ENCODE results near the gene MYO9A.

The MYO9A gene

DNA sequence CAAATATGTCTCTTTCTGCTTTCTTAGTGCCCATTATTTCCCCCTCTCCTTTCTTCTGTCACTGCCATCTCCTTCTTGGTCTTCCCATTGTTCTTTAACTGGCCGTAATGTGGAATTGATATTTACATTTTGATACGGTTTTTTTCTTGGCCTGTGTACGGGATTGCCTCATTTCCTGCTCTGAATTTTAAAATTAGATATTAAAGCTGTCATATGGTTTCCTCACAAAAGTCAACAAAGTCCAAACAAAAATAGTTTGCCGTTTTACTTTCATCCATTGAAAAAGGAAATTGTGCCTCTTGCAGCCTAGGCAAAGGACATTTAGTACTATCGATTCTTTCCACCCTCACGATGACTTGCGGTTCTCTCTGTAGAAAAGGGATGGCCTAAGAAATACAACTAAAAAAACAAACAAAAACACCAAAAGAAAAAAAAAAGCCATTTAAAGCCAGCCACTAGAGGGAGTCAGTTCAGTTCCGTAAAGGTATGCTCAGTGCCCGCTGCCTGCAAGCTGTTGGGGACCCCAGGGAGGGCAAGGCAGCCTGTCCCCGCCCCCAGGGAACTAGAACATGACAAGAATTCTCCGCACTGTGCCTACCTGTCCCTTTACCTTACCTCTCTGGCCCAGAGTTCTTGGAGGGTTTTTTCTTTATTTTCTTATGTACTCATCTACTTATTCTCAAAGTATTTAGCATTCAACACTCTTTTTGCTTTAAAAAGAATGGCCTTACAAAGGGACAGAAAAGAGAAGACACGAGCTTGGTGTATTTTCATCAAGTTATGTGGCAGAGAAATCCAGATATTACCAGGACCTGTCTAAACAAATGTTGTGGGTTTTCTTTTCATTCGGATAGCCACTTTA is 337.6 kb downstream of the MYO9A start:
- H3K27ac ChIP-seq (ENCODE audit: low read depth, low read length): no peak overlapping the region
- 39% methylated on average over 12 of the region's 13 CpGs for WGBS
- peaks cover 6% of the 10 kb centered on the region for H3K4me1 ChIP-seq (ENCODE audit: insufficient read depth, low read length)
- no peak overlapping the region for H3K9ac ChIP-seq (ENCODE audit: low read depth, low read length)
- H3K4me3 ChIP-seq (ENCODE audit: low read length): no peak overlapping the region
- no peaks in the 10 kb centered on the region for H3K27me3 ChIP-seq (ENCODE audit: insufficient read depth, low read length)
- H3K9me3 ChIP-seq (ENCODE audit: insufficient read depth, low read depth, low read length): no peaks in the 10 kb centered on the region
- no peaks in the 10 kb centered on the region for H3K36me3 ChIP-seq (ENCODE audit: insufficient read depth, low read length)

GRCh38 chr15:71779073-71779797 is 338.7 kb downstream of the MYO9A start:
- Histone ChIP-seq H3K27me3 (ENCODE audit: insufficient read depth, low read length) (no peaks in the 10 kb centered on the region), H3K4me1 (ENCODE audit: insufficient read depth, low read length) (peaks cover 6% of the 10 kb centered on the region), H3K27ac (ENCODE audit: low read depth, low read length) (no peak overlapping the region), H3K9ac (ENCODE audit: low read depth, low read length) (no peak overlapping the region), H3K36me3 (ENCODE audit: insufficient read depth, low read length) (no peaks in the 10 kb centered on the region), H3K4me3 (ENCODE audit: low read length) (no peak overlapping the region), H3K9me3 (ENCODE audit: insufficient read depth, low read depth, low read length) (no peaks in the 10 kb centered on the region)
- 93% methylated on average over 6 of the region's 6 CpGs for WGBS

DNA sequence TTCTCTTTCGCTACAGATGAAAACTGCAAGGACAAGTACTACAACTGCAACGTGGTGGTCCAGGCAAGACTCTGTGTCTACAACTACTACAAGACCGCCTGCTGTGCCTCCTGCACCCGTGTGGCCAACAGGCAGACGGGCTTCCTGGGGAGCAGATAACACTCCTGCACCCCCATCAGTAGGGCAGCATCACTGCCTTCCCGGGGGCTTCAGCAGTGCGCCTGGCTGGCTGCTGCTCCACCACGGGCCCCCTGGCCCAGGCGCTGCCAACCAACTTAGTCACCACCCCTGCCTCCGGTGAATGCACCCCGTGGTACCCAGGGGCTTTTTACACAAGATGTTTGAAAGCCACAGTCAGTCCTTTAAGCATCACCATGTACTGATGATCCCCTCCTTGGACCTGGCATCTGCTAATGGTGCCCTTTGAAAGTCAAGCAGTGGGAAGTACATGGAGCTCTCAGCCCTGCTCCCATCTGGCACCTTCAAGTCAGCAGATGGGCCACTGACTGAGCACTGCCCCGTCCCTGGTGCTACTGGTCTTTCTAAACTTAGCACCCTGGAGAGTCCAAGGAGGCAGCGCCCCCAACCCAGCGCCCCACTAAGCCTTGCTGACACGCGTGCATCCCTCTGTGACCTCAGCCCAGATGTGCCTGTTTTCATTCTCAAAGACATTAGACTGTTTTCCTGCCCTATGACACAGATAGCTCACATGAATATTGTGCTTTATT is 340.6 kb downstream of the MYO9A start:
- Histone ChIP-seq H3K27me3 (ENCODE audit: insufficient read depth, low read length) (no peaks in the 10 kb centered on the region), H3K4me1 (ENCODE audit: insufficient read depth, low read length) (peaks cover 6% of the 10 kb centered on the region), H3K9ac (ENCODE audit: low read depth, low read length) (no peak overlapping the region), H3K36me3 (ENCODE audit: insufficient read depth, low read length) (no peaks in the 10 kb centered on the region), H3K9me3 (ENCODE audit: insufficient read depth, low read depth, low read length) (no peaks in the 10 kb centered on the region), H3K4me3 (ENCODE audit: low read length) (no peak overlapping the region), H3K27ac (ENCODE audit: low read depth, low read length) (no peak overlapping the region)
- WGBS: 88% methylated on average over 16 of the region's 16 CpGs

- Histone ChIP-seq H3K9ac (ENCODE audit: low read depth, low read length) (no peak overlapping the region), H3K9me3 (ENCODE audit: insufficient read depth, low read depth, low read length) (no peaks in the 10 kb centered on the region), H3K4me3 (ENCODE audit: low read length) (no peak overlapping the region), H3K36me3 (ENCODE audit: insufficient read depth, low read length) (no peaks in the 10 kb centered on the region), H3K4me1 (ENCODE audit: insufficient read depth, low read length) (peaks cover 6% of the 10 kb centered on the region), H3K27ac (ENCODE audit: low read depth, low read length) (no peak overlapping the region), H3K27me3 (ENCODE audit: insufficient read depth, low read length) (no peaks in the 10 kb centered on the region)
- 88% methylated on average over 3 of the region's 3 CpGs for WGBS
Measured at GRCh38 chr15:71776304-71776703, 341.6 kb downstream of the MYO9A start.

DNA sequence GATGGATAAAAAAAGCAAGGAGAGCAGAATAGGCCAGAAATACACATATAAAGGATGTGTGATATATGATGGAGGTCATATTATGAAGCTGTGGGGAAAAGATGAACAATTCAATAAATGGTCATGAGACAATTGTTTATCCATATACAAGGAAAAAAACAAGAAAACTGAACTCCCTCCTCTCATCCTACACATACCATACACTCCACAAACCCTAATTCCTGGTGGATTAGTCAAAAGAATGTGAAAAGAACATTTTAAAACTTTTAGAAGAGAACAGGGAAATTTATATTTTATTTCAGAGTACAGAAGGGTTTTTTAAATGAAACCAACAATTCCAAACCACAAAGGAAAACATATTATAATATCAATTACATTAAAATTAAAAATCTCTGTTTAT is 342.1 kb downstream of the MYO9A start:
- H3K4me3 ChIP-seq (ENCODE audit: low read length): no peak overlapping the region
- no peak overlapping the region for H3K27ac ChIP-seq (ENCODE audit: low read depth, low read length)

DNA sequence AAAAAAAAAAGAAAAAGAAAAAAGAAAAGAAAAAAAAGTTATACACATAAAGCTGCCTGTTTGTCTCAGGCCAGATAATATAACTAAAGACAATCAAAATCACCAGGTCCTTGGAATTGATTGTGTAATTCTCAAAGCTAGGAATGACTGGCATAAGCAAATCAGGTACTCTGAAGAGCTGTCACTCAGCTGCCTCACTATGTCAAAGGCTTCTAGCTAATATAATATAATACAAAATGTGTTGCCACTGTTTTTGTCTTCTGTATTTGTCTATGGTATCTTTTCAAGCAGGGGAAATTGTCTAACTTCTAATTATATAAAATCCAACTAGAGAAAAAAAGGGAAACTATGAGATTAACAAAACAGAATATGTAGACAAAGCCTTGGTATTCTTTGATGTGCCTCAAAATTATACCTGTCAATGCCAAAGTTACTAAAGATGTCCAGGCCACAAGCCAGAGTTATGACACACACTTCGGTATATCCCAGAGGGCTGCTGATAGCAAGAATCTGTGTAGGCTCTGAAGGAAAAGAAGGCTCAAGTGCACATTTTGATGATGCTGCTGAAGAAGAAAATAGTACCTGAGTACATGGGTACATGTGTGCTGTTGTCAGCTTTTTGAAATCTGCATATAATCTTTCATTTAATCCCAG is 344.6 kb downstream of the MYO9A start:
- 98% methylated on average over 1 of the region's 1 CpG for WGBS

More for the DNA sequence above, 342.1 kb downstream of the MYO9A start:
- H3K9ac ChIP-seq (ENCODE audit: low read depth, low read length): no peak overlapping the region
- peaks cover 6% of the 10 kb centered on the region for H3K4me1 ChIP-seq (ENCODE audit: insufficient read depth, low read length)
- no peaks in the 10 kb centered on the region for H3K36me3 ChIP-seq (ENCODE audit: insufficient read depth, low read length)
- H3K9me3 ChIP-seq (ENCODE audit: insufficient read depth, low read depth, low read length): no peaks in the 10 kb centered on the region
- no peaks in the 10 kb centered on the region for H3K27me3 ChIP-seq (ENCODE audit: insufficient read depth, low read length)

More for the DNA sequence above, 344.6 kb downstream of the MYO9A start:
- Histone ChIP-seq H3K27me3 (ENCODE audit: insufficient read depth, low read length) (no peaks in the 10 kb centered on the region), H3K4me3 (ENCODE audit: low read length) (no peak overlapping the region), H3K9me3 (ENCODE audit: insufficient read depth, low read depth, low read length) (0 out of 2 replicates have a peak, but pooled peaks cover under 1% of the 10 kb centered on the region), H3K27ac (ENCODE audit: low read depth, low read length) (no peak overlapping the region), H3K36me3 (ENCODE audit: insufficient read depth, low read length) (no peaks in the 10 kb centered on the region), H3K4me1 (ENCODE audit: insufficient read depth, low read length) (no peaks in the 10 kb centered on the region), H3K9ac (ENCODE audit: low read depth, low read length) (no peak overlapping the region)
